Stimulated activated CD4-positive, alpha-beta T cell treated with anti-CD3 and anti-CD28 coated beads, Interleukin-12 subunit alpha, Interleukin-12 subunit beta, amount 100 ng/mL, for 48 hours (primary cell): ENCODE measurements around the gene TST.
A peak's percentile ranks its signal among the peaks of the same experiment; 100 is the strongest.

ENCODE experiments used
- DNase-seq, 3 donors: peaks; one replicate each; pipeline ENCODE4 v3.0.0-alpha.2; 2020; ENCODE audit warnings: low read depth in 2 of 3, low spot score in 1 of 3

The TST gene

DNA sequence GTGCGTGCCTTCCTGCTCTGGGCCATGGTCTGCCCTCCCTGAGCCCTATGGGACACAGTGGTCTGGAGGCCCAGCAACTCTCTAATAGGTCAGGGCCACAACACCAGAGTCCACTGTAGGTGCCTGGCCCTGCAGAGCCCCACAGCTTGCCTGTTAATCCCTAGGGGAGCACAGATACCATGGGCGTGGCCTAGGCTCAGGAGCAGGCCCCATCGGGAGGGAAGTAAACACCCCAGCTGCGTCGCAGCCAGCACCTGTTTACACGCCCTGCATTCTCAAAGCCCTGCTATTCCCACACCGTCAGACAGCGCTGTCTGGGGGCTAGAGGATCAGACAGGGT lies 34.8 kb upstream of the TST start:
- no peak for DNase-seq

DNA sequence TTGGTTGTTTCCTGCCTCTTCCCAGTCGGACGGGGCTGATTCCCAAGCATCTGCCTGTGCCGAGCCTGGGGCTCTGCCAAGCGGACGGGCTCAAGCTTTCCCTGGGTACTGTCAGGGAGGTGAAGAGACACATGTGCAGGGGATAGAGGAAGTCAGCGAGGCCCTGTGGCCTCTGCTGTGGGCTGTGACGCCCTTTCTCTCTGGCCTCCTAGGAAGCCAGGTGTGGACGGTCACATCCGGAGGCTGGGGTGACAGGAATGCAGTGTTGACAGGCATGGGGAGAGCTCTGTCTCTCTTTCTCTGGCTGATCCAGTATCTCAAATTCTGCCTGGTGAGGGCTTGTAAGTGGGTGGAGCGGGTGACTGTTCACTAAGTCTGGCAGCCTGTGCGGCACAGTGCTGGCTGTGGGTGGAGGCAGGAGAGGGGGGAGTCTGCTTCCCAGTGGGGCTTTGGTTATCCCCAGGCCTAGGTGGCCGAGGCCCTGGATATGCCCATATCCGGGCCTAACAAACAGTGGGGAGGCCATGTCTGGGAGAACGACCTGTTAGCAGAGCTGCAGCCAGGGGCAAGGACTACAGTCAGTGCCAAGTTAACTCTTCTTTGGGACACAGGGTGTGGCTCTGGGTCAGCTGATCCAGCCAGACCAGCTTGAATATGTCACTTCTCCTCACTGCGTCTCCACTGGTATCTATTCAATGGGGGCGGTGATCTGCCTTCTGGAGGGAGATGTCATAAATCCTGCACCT lies 34.2 kb upstream of the TST start:
- no peak for DNase-seq

DNA sequence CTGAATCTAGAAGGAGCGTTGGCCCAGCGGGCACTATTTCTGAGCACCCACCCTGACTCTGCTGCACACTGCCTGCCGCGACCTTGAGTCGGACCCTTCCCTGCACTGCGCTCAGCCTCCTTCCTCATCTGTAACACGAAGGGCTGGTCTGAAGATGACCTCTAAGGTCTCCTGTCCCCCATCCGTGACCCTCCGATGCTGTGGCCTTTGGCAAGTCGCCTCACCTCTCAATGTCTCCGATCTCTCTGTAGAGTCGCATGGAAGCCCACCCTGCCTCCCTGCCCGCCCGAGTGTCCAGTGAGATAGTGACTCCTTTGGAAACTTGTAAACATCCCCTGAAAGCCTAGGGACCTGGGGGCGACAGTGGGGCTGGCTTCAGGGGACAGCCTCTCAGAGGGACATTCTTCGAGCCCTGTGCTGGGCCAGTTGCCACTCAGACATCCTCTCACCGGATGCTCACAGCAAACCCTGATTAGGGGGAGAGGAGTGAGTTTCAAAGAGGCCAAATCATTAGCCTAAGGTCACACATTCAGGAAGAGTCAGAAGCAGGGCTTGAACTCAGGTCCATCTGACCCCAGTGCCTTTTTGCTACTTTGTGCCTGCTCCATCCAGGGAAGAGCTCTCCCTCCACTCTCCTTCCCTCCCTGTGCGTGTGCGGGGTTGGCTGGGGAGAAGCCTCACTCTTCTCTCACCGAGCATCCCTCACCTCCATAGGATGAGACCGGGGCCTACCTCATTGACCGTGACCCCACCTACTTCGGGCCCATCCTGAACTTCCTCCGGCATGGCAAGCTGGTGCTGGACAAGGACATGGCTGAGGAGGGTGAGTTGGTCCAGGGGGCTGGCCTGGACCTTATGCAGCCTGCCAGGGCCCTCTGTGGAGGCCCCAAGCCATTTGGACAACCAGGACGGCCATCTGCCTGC lies 33.4 kb upstream of the TST start:
- no peak for DNase-seq

DNA sequence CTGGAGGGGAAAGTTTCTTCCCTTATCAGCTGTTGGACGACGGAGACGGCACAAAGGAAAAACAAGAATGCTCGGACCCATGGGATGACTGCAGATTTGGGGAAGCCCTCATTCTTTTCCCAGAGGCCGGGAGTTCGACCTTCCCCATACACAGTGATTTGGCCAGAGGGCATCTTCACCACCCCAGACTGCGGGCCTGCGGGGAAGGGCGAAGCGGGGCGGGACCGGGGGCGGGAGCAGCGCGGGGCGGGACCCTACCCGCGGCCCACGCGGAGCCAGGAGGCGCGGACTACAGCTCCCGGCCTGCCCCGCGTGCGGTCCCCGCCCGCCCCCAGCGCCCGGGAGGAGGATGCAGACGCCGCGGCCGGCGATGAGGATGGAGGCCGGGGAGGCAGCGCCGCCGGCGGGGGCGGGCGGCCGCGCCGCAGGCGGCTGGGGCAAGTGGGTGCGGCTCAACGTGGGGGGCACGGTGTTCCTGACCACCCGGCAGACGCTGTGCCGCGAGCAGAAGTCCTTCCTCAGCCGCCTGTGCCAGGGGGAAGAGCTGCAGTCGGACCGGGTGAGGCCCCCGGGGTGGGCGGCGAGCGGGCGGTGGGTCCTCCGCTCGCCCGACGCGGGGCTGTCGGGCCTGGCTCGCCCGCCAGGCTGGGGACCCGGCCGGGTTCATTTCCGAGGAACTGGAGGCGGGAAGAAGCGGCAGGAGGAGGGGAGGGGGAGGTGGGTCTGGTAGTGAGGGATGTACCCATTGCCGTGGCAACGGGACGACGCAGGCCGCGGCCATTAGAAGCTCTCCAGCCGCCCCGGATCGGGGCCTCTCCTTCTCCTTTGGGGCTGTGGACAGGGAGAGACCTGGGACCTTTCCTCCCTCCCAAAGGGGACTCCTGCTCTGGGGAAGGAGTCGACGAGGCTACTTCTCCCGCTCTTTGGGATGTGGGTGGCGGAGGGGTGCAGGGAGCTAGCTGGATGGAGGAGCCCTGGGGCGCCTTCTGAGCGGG lies 32.4 kb upstream of the TST start, which contains the start of gene KCTD17:
TSS of gene KCTD17 (plus strand) at position 352 of the 995 bp plus-strand sequence. CDS start at position 371, 19 bp downstream.
- peak; percentile 56 to 73 (median 59) for DNase-seq

DNA sequence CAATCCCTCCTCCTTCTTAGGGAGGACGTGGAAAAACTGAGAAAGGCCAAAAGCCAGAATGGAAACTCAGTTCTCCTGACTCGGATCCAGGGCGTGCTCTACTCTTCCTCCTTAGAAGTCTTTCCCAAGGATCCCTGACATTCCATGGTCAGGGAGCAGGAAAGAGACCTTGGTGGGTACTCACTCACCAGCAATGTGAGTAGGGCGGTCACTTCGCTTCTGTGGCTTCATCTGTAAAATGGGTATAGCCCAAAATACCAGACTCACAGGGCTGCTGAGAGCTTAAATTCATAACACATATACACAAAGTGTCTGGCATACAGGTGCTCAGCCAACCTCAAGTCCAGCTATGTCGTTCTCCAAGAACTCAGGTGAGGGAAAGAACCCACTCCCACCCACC lies 31.7 kb upstream of the TST start:
- DNase-seq: no peak

DNA sequence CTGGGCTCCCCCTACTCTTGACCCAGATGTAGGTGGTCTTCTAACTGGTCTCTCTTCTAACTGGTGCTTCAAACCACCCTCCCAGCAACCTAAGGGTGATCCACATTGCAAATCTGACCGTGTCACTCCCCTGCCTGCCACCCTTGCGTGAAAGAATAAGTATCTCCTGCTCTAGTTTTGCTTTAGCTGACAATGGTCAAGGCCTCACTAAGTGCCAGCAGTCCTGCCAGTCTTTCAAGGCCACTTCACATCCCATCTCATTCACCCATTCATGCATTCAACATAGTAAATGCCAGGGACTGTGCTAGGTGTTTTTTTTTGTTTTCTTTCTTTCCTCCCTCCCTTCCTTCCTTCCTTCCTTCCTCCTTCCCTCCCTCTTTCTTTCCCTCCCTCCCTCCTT lies 30.0 kb upstream of the TST start:
- DNase-seq: no peak

DNA sequence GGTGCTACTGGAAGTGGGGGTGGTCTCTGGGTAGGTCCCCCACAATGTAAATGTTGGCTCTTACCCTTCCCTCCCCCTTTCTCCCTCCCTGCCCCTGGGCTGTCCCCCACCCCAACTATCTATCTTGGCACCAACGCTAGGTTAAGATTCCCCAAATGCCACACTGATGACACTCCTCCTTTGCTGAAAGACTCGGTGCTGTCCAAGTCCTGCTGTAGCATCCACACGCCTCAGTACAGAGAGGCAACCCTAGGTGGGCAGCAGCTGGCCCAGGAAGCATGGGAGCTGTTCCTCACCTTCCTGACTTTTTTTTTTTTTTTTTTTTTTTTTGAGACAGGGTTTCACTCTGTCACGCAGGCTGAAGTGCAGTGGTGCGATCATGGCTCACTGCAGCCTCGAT lies 28.9 kb upstream of the TST start:
- no peak for DNase-seq

DNA sequence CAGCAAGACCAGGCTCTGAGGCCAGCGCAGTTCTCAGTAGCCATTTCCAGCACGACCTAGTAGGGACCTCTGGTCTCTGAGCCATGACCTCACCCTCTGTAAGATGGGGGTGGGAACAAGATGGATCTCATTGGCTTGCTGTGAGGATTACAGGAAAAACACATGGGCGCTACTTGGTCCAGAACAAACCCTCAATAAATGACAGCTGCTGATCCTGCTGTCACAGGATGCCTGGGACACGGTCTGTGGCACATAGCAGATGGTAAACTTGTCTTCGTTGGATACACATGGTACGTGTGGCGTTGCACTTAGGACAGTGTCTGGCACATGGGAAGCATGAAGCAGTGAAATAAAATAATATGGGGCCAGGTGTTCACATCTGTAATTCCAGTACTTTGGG lies 27.8 kb upstream of the TST start:
- no peak for DNase-seq

DNA sequence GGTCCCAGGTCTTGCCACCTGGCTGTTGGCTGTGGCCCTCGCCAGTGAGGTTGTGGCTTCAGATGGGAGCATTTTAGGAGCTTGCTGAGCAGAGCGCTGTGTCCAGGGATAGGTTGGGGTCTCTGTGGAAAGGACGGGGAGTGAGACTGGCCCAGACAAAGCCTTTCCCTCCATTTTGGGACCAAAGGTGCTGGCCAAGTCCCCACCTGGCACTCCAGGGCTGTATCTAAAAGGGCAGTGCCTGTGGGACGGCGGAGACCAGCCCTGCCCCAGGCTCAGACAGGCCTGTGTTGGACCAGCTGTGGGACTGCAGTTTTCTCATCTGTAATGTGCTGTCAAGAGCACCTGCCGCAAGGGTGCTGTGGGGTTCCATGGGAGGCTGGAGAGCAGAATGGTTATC lies 27.3 kb upstream of the TST start:
- DNase-seq: no peak

DNA sequence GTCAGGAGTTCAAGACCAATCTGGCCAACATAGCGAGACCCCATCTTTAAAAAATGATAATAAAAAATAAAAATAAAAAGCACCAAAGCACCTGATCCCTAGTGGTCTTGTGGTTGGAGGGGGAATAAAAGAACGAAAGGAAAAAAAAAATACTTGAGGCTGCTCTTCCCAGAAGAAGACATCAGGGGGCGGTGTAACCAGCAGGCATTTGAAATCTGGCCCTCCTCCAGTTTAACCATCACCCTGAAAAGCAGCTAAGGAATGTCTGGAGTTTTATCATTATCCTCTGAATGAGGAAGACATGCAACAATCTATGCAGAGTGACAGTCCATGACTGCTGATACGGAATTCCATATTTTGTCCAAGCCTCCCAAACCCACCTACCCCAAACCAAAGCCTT lies 26.7 kb upstream of the TST start:
- no peak for DNase-seq

DNA sequence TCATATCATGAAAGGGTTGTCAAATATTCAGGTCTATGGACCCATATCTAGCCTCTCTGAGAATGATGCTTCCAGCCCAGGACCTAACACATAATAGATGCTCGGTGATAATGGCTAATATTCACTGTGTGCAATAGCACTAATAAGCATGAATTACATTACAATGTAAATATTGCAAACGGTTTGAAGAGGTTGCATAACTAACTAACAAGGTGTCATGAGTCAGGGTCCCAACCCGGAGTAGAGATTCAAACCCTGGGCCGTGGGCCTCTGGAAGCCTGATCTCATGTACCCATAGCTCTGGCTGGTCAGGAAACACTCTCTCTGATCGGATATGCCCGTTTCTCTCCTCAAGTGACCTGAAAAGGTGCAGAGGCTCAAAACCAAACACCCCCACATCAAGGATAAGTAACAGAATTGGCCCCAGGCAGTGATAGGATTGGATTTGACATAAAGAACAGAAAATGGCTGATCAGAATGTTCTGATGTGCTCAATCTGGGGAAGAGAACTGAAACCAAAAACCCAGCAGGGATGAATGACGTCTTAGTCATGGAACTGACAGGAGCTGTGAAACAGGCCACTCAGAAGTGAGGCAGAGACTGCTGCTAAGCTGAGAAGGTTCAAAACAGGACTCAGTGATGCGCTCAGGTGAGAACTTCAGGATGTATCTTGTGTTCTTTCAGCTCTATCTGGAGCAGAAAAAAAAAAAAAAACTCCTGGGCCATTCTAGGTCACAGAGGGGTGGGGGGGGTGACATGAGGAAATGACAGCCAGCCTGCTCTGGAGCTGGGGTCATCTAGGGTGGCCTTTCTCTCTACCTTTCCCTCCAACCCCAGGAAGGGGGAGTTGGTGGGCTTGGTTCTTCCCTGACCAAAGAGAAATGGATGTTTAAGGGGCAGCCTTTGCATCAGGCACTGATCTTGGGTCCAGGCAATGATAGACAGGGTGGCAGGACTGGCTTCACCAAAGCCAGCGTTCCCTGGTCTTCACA lies 25.7 kb upstream of the TST start:
- peak in 1 of 3 donors; percentile 31 for DNase-seq

DNA sequence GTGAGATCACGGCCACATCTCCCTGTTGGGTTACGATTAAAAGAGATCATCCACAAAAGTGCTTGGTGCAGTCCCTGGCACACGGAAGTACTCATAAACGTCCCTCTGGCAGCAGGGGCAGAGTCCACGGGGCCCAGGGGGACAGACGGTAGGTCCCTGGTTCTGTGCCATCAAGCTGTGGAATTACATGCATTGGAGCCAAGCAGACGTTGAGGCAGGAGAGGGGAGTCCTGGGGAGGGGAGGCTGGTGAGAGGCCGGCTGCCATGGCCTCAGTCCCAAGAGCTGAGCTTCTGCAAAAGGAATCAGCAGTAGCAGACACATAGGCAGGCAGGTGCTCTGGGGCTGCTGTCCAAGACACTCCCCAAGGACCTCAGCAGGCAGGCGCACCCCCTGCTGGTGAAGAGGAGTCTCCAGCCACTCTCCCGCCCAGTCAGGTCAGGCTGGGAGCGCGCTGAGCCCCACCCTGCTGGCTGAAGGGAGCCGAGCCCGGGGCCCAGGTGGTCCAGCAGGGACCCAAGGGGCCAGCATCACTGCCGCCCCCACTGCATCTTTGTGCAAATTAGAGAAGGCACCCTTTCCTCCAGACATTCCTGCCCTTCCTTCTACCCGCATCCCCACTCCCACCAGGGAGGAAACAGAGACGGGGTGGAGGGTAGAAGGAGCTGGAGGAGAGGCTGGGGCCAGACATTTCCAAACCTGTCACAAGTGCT lies 24.7 kb upstream of the TST start:
- peak in 1 of 3 donors; percentile 40 for DNase-seq

DNA sequence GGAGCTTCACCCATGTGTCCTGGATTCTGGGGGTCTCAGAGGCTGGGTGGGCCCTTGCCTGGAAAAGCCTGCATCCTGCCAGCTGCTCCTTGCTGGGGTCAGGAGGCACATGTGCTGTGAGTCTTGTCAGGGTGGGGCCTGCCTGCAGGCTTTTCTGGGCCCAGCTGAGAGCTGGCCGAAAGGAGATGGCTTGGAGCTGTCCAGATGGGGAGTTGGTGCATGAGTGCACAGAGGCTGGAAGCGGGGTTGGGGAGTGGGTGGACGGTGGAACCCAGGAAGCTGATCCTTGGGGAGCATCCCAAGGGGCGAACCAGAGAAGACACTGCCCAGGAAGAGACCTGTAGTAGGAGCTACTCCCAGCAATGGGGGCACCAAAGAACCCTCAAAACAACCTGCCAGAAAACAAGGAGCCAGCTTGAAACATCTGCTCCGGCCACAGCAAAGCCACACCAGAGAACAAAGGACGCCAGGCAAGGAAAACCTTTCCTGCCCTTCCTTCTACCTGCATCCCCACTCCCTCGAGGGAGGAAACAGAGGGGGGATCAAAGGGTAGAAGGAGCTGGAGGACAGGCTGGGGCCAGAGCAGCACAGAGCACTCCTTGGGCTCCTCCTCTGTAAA lies 24.1 kb upstream of the TST start:
- DNase-seq: no peak

DNA sequence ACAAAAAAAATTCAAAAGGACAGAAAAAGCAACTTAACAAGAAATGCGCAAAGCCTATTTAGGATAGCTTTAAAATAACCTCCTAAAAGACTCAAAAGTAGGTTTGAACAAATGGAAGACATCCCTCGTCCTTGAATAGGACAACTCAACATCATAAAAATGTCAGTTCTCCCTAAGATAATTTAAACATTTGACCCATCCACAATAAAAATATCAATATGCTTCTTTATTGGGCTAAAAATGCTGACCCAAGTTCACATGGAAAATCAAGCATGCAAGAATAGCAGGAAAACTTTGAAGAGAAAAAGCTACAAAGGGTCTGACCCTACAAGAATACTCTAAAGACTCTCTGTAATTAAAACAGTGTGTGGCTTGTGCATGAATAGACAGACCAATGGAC lies 20.2 kb upstream of the TST start:
- no peak for DNase-seq

DNA sequence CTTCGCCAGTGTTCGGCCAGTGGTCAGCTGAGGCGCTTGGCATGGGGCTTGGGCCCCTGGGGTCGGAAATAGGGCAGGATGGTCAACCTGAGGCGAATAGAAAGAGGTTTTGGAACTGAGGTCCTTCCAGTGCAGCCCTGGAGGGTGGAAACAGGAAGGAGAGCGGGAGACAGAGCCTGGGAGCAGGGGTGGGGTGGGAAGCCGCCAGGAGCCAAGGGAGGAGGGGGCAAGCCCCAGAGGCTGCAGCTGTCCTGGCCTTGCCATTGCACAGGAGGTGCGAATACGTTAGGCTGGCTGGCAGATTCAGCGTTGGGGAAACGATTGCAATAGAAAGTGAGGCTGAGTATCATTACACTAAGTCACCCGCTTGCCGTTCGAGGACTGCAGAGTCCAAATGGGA lies 18.4 kb upstream of the TST start:
- no peak for DNase-seq

DNA sequence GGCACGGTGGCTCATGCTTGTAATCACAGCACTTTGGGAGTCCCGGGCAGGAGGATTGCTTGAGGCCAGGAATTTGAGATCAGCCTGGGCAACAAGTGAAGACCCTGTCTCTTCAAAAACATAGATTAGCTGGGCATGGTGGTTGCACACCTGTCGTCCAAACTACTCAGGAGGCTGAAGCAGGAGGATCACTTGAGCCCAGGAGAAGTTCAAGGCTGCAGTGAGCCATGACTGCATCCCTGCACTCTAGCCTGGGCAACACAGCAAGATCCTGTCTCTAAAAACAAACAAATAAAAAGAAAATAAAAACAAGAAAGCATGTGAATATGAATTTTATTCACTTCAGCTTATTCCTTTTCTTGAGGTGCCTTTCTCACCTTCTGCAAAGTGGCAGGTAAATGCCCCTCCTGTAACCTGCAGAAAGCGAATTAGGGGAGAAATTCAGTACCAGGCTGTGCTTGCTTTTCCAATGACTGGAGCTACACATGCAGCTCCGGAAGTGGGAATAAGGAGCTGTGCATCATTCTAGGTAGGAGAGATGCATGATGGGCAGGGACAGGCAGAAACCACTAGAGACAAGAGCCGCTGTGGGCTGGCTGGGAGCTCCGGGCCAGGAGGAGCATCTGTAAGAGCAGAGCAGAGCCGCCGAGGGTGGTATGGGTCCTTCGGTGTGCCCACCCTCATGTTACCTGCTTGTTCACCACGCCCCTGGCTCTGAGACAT lies 17.6 kb upstream of the TST start:
- no peak for DNase-seq

DNA sequence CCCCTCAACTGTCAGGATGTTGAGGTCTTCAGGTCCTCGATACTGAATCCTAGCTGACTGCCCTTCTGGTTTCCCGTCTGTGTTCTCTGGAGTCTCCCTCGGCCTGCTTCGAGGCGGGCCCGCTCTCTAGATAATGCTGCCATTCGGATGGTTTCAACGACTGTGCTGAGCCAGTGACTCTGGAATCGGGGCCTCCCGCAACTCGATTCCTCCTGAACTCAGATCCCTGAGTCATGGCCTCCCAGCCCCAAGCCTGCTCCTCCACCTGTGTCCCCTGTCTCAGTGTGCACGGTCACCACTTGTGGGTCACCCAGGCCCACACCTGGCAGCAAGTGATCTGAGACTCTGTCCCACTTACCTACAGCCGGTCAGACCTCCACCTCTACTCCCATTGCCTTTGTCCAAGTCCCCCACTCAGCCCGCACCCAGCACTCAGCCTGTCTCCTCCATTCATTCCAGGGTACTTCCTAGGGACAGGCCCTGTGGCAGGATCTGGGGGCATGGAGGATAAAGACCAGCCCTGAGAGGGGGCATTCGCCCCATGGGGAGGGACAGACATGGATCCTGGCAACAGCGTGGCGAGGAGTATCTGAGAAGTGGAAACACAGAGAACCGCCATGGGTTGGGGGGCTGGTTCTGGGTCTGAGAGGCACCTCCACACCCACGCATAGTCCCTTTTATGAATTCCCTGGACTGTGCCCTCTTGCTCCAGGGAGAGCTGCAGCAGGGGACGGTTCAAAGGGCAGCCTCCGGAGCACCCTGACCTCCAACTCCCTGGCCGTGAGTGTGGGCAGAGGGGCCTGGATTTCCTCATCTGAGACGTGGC lies 14.6 kb upstream of the TST start:
- no peak for DNase-seq
